HS-5 (cell line): Measurements from ENCODE around the gene DHRS3.

Experiments
- DNase-seq: peaks from one replicate; pipeline ENCODE4 v3.0.0-alpha.2; 2012; ENCODE audit warnings: low read depth

The DHRS3 gene

GRCh38 chr1:12597792-12598191 is 20.2 kb downstream of the DHRS3 start:
- DNase-seq = no peak

DNA sequence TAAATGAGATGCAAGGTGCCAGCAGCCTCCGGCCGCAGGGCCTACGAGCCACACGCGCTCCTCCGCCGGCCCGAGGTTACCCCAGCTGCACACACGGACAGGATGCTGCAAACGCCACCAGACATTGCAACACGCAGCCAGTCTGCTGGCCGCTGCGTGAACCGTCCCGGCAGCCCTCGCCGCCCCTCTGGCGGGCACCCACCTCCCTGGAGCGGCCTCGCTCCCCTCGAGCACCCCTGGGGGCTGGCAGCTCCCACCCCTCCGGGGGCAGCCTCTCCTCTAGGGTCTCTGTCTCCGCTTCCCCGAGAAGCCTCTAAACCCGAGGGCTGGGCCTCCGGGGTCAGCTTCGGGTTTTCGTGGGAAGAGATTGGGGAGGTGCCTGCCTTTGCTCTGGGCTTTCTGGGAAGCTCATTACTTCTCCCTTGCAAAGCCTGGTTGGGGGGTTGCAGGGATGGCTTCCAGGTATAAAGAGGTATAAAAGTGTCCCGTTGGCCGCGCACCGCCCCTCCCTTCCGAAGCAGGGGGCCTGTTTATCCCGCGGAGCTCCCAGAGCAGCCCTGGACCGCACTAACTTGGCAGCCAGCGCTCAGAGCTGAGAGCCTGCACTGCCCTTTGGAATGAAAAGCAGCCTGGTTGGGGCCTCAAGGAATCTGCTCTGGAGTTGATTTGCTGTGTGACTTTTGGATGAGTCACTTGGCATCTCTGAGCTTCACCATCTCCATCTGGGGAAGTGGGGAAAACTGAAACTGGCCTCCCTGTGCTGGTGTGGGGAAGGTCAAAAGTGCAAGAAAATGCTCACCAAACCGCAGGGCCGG is 21.8 kb downstream of the DHRS3 start:
- DNase-seq = peak; percentile 89

DNA sequence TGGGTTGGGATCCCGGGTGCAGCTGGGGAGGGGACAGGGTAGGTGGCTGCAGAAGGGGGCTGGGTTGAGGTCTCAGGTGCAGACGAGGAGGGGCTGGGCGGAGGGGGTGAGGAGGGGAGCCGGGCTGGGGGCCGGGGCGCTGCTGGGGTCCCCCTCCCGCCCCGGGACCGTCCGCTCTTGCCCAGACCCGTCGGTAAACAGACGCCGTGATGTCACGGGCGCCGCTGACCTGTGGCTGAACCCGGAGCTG is 22.3 kb downstream of the DHRS3 start:
- no peak for DNase-seq

DNA sequence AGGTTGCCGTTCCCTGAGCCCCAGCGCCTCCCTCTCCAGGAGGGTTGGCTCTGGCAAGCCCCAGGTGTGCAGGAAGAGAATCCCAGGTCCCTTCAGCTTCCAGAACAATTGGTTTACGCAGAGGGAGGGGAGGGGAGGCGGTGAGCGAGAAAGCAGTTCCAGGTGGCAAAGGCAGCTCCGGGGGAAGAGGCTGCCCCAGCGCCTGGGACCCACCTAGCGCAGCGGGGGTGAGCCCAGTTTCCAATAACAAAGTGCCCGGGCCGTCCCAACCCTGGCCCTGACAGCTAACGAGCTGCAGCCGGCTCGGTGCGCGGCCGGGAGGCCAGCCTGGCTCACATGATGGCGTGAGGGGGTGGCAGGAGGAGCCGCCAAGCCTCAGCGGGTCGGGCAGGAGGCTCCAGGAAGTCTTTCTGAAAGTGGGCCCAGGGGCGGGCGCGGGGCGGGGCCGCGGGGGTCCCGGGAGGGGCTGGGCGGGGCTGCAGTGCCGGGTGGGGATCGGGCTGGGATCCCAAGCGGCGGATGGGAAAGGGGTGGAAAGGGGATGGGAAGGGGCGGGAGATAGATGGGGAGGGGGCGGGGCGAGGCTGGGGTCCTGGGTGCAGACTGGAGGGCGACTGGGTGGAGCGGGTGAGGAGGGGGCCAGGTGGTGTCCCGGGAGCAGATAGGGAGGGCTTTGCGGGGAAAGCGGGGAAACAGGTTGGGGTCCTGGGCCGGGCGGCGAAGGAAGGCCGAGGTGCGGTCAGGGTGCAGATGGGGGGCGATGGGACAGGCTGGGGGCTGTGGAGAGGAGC is 22.8 kb downstream of the DHRS3 start:
- DNase-seq = no peak

GRCh38 chr1:12594490-12594889 is 23.5 kb downstream of the DHRS3 start:
- no peak for DNase-seq

GRCh38 chr1:12593621-12594066 is 24.4 kb downstream of the DHRS3 start:
- DNase-seq = no peak

- DNase-seq = no peak
Observed at GRCh38 chr1:12592496-12592895, 25.5 kb downstream of the DHRS3 start.

DNA sequence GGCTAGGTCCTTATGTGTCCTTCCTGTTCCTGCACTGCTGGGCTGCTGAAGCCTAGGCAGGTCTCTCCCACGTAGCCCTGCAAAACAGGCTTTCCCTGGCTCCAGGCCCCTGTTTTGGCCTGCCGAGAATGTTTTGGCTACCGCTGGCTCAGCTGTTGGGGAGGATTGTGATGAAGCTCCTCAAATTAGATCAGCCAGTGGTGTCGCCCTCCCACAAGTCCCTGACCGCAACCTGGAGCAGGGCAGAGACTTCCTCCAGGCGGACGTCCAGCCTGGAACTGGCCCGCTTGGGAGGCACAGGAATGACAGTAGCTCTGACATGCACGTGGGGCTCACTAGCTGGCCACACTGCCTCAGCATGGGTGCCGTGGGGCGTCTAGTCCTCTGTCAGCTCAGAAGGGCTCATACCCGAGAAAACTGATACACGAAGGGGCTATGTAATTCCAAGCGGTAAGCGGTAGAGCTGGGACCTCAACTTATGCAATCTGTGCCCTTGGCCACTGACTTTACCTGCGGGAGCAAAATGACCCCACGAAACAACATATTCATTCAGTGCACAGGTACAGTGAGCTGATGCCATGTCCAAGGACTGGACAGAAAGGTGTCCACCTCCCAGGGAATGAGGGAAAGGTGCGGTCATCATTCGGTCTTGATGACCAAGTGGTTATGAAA is 26.6 kb downstream of the DHRS3 start:
- no peak for DNase-seq

- no peak for DNase-seq
Observed at GRCh38 chr1:12588695-12589094, 29.3 kb downstream of the DHRS3 start.

- DNase-seq = no peak
Observed at GRCh38 chr1:12587981-12588640, 29.9 kb downstream of the DHRS3 start.

DNA sequence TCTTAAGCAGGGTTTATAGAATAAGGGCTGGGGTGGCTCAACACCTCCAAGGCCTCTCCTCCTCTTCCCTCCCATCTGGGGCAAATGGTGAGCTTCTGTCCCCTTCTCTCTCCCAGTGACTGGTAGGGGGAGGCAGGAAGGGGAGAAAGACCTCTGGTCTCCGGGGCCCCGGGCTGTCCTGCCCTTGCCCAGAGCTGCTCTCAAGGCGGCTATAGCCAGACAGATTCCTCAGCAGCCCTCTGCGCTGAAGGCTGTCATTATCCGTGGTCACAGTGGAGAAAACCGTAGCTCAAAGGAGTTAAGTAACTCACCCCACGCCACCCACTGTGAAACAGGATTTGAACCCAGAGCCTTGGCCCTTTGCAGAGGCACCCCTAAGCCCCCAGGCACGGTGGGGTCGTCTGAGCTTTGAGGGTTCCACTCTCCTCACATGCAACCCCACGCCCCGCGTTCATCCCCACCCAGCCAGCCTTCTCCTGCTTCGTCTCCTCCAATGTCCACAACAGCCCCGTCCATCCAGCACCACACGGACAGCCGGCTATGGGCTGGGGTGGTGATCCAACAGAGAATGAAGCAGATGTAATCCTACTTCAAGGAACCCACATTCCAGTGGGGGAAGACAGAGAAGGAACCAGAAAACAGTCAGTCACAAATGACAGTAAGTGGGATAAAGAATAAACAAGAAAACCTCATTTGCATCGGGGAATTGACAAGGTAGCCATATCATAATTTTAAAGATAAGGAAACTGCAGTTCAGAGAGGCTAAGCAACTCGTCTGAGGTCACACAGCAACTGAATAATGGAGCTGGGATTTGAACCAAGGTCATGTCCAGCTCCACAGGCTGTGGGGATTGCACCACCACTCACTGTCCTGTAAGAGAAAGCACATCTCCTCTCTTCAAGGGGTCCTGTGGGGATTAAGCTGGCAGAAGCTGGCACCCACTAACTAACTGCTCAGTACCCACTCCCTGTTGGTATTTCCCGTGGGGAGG is 31.8 kb downstream of the DHRS3 start:
- no peak for DNase-seq

GRCh38 chr1:12585536-12585935 is 32.5 kb downstream of the DHRS3 start:
- no peak for DNase-seq

DNA sequence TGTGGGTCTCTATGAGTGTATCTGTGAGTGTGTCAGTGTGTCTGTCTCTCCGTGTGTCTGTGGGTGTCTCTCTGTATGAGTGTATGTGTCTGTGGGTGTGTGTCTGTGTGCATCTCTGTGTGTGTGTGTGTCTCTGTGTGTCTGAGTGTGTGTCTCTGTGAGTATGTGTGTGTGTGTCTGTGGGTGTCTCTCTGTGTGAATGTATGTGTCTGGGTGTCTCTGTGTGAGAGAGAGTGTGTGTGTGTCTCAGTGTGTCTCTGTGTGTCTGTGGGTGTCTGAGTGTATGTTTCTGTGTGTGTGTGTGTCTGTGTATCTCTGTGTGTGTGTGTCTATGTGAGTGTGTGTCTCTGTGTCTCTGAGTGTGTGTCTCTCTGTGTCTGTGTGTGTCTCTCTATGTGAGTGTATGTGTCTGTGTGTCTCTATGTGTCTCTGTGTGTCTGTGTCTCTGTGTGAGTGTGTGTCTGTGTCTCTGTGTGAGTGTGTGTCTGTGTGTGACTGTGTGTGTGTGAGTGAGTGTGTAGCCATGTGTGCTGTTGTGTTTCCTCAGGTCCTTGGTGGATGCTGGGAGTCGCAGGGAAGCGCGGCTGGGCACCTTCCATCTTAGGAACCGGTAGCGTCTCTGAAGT is 33.0 kb downstream of the DHRS3 start:
- DNase-seq = no peak

- no peak for DNase-seq
Observed at GRCh38 chr1:12583484-12583883, 34.5 kb downstream of the DHRS3 start.

- DNase-seq = no peak
Observed at GRCh38 chr1:12582649-12583048, 35.4 kb downstream of the DHRS3 start.

DNA sequence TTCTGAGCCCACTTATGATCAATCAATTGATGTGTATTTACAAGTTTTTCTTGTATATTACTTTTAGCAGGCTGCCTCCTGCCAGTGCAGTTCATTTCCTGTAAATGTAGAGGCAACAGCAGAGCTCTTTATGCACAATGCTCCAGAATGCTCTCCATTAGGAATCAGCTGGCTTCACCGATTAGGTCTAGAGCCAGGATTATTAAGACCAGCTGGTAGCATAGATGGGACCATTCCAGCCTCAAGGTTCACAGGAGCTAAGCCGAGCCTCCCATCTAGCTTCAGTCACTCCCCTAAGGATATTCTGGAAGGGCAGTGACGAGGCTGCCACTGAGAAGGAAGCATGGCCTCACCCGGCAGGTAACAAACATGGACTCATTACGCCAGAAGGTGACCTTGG is 36.8 kb downstream of the DHRS3 start:
- DNase-seq = no peak

DNA sequence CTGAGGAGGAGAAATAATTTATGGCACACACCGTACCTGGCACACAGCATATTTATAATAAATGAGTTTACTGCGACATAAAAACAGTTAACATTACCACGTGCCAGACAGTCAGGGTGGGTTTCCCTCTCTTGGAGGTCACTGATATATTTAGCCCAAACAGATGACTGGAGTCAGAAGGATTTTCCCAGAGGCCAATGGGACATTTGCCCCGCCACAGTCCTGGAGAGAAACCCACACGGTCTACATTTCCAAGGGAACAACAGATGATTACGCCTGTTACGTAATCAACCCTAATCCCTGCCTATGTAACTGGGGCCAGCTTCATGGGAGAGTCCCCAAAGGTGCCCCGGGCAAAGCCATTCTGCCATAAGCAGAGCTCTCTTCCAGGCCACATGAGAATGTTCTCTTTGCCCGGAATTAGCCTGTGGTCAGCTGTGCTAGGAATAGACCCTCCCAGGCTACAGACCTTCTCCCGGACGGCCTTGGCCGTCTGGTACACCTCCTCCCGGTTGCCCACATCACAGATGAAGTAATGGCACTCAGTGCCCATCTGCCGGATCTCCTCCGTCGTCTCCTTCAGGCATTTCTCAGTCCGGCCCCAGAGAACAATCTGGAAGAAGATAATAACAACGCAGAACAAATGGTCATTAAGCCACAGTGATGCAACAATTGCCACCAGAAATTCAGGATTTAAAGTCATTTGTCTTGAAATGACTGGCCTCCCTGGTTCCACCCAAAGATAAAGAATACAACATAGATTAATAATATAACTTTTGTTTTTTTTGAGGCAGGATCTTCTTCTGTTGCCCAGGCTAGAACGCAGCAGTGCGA is 37.7 kb downstream of the DHRS3 start:
- no peak for DNase-seq

DNA sequence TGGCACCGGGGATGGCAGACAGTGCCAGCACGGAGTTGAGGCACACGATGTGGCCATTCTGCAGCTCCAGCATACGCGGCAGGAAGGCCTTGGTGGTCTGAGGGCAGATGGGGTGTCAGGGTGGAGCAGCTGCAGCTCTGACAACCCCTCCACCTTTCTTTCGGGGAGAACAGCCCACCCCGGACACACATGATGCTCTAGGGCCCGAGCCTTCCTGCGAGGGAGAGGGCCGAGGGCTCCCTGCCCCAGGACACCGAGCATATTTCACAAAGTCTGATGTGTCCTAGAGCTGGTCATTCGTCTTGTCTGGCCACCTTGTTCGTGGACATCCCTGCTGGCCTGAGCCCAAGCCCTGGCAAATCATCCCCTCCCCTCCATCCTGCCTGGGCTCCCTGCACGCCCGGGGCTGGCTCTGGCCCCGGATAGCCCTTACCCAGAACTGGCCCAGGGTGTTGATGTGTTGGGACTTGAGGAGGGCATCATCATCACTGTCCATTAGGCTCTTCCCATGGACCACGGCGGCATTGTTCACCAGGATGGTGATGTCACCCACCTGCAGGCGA is 39.1 kb downstream of the DHRS3 start:
- DNase-seq = no peak

DNA sequence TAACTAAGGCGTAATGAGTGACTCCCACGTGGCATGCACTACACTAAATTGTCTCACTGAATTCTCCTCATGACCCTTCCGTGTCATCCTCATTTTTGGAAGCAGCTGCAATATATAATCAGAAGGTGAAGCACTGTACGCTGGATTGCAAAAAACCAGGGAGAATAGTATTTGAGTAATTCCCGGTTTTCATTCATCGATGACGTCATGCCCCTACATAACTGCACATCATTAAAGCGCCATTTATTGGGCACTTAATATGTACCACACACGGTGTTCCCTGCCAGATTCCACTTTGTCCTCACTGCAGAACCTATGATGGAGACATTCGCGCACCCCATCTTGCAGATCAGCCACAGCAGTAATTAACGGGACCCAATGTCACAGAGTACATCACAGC is 41.0 kb downstream of the DHRS3 start:
- DNase-seq = no peak

GRCh38 chr1:12574757-12575139 is 43.3 kb downstream of the DHRS3 start:
- DNase-seq = no peak
